Osteocyte (in vitro differentiated cells): ENCODE data around the gene MEF2A. TPM values are rescaled to one million over a fixed set of nuclear protein-coding genes. Genes with fewer than 3 reads are reported as not detected.

ENCODE experiments used
- DNase-seq: peaks from one replicate; pipeline ENCODE4 v3.0.0; 2021; ENCODE audit warnings: mixed read lengths; ENCODE audit not compliant: unreplicated experiment; ENCODE audit errors: extremely low spot score
- H3K27ac Mint-ChIP-seq: one replicate; pipeline ENCODE4 v1.8.0; 2021; ENCODE audit warnings: mild to moderate bottlenecking, mixed read lengths; ENCODE audit not compliant: unreplicated experiment
- H3K27me3 Mint-ChIP-seq: one replicate; pipeline ENCODE4 v1.8.0; 2021; ENCODE audit warnings: mixed read lengths; ENCODE audit not compliant: unreplicated experiment
- H3K36me3 Mint-ChIP-seq: one replicate; pipeline ENCODE4 v1.8.0; 2021; ENCODE audit warnings: mixed read lengths; ENCODE audit not compliant: unreplicated experiment
- H3K4me1 Mint-ChIP-seq: one replicate; pipeline ENCODE4 v1.8.0; 2021; ENCODE audit warnings: mixed read lengths; ENCODE audit not compliant: unreplicated experiment
- H3K4me3 Mint-ChIP-seq: one replicate; pipeline ENCODE4 v1.8.0; 2021; ENCODE audit warnings: mild to moderate bottlenecking, moderate library complexity, mixed read lengths; ENCODE audit not compliant: unreplicated experiment
- H3K9me3 Mint-ChIP-seq: one replicate; pipeline ENCODE4 v1.8.0; 2021; ENCODE audit warnings: mixed read lengths; ENCODE audit not compliant: unreplicated experiment
- CTCF ChIP-seq: fragments of 200-600 bp; sonication (generic); IDR thresholded peaks from 2 replicates; pipeline ENCODE4 v1.5.0; 2021; ENCODE audit warnings: antibody characterized with exemption, mild to moderate bottlenecking, moderate library complexity
- total RNA-seq: library from RNA; stranded (reverse); gene quantifications from 2 replicates; pipeline ENCODE4 v1.2.1, GENCODE V29; 2021

Gene MEF2A
- total RNA-seq, 1 donor from 2014 or later = 97.8 TPM

- H3K27me3 Mint-ChIP-seq = no peaks in the 10 kb centered on the region
- peaks cover 52% of the 10 kb centered on the region for H3K4me1 Mint-ChIP-seq
- no peak for DNase-seq
- no peak overlapping the region for H3K4me3 Mint-ChIP-seq
- peaks cover 28% of the 10 kb centered on the region for H3K36me3 Mint-ChIP-seq
- no peak for TF ChIP-seq CTCF
- peaks cover 11% of the 10 kb centered on the region for H3K9me3 Mint-ChIP-seq
- no peak overlapping the region for H3K27ac Mint-ChIP-seq
Measured at GRCh38 chr15:99590913-99591646, 25.3 kb downstream of the MEF2A start.

GRCh38 chr15:99592145-99592791 lies 26.5 kb downstream of the MEF2A start:
- H3K27me3 Mint-ChIP-seq = no peaks in the 10 kb centered on the region
- no peak for DNase-seq
- H3K36me3 Mint-ChIP-seq = peaks cover 16% of the 10 kb centered on the region
- TF ChIP-seq CTCF = no peak
- H3K4me1 Mint-ChIP-seq = peaks cover 54% of the 10 kb centered on the region
- H3K9me3 Mint-ChIP-seq = peaks cover 5% of the 10 kb centered on the region
- H3K4me3 Mint-ChIP-seq = no peak overlapping the region
- peak overlapping the region; percentile 55 for H3K27ac Mint-ChIP-seq

GRCh38 chr15:99593070-99593469 lies 27.3 kb downstream of the MEF2A start:
- H3K27me3 Mint-ChIP-seq = no peaks in the 10 kb centered on the region
- H3K36me3 Mint-ChIP-seq = peaks cover 16% of the 10 kb centered on the region
- no peak overlapping the region for H3K4me3 Mint-ChIP-seq
- no peak for DNase-seq
- H3K27ac Mint-ChIP-seq = no peak overlapping the region
- TF ChIP-seq CTCF = no peak
- peaks cover 10% of the 10 kb centered on the region for H3K9me3 Mint-ChIP-seq
- peaks cover 54% of the 10 kb centered on the region for H3K4me1 Mint-ChIP-seq

GRCh38 chr15:99594916-99595315 lies 29.1 kb downstream of the MEF2A start:
- no peak for TF ChIP-seq CTCF
- no peak overlapping the region for H3K4me3 Mint-ChIP-seq
- no peaks in the 10 kb centered on the region for H3K27me3 Mint-ChIP-seq
- peaks cover 42% of the 10 kb centered on the region for H3K4me1 Mint-ChIP-seq
- H3K27ac Mint-ChIP-seq = no peak overlapping the region
- H3K36me3 Mint-ChIP-seq = peaks cover 21% of the 10 kb centered on the region
- no peak for DNase-seq
- peaks cover 5% of the 10 kb centered on the region for H3K9me3 Mint-ChIP-seq

- H3K4me1 Mint-ChIP-seq = peaks cover 28% of the 10 kb centered on the region
- peaks cover 13% of the 10 kb centered on the region for H3K9me3 Mint-ChIP-seq
- H3K27me3 Mint-ChIP-seq = no peaks in the 10 kb centered on the region
Measured at GRCh38 chr15:99598296-99598695, 32.5 kb downstream of the MEF2A start.

More at GRCh38 chr15:99598296-99598695, 32.5 kb downstream of the MEF2A start:
- no peak for DNase-seq
- no peak overlapping the region for H3K27ac Mint-ChIP-seq
- H3K4me3 Mint-ChIP-seq = no peak overlapping the region
- no peak for TF ChIP-seq CTCF
- H3K36me3 Mint-ChIP-seq = peaks cover 40% of the 10 kb centered on the region
